ENCODE results near the gene CSNK1E. TPM values are rescaled to one million over a fixed set of nuclear protein-coding genes. Genes with fewer than 3 reads are reported as not detected.

Gene CSNK1E
- total and polyA plus RNA-seq, 12 donors = 64.1 to 88.1 (median 79.3) TPM

DNA sequence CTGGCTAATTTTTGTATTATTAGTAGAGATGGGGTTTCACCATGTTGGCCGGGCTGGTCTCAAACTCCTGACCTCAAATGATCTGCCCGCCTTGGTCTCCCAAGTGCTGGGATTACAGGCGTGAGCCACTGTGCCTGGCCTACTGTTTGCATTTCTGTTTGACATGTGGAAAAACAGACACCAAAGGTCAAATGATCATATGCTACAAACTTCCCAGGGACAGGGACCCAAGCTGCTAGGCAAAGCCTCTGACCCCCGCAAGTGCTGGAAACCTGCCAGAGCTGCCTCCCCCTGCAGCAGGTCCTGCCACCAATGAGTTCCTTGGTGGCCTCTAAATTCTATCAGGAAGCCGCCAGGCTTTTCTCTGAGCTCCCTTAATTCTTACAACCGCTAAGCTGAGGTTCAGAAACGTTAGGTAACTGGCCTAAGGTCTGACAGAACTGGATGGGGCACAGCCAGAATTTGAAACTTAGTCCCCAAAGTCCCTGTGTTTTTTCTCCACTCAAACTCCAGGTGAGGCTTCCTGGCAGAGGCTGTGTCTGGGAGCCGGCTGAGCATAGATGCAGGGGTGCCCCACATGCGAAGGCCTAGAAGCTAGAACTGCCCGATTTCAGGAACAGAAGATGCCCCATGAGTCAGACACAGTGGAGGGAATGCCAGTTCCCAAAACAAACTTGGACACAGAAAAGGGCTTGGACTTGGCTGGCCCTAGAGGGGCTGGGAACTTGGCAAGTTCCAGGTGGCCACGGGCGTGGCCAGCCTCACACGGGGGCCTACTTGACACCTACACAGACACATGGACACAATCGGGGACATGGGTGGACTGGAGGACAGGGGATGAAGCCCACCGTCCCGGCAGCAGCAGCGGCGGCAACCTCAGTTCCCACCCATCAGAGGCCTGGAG, 7.4 kb downstream of the CSNK1E start:
- Histone ChIP-seq H3K9me3 (no peaks in the 10 kb centered on the region), H3K27me3 (no peaks in the 10 kb centered on the region), H3K4me1 (peaks cover 49 to 100% (median 98%) of the 10 kb centered on the region in 9 donors), H3K36me3 (peaks cover 0 to 66% (median 10%) of the 10 kb centered on the region in 9 donors), H3K4me3 (peak overlapping the region in 2 of 10 donors; percentile 3 to 8), H3K27ac (peak overlapping the region; percentile 20 to 100 (median 98))
- DNase-seq (peak in 1 of 2 donors; percentile 57), ATAC-seq (peak in 4 of 8 donors; percentile 11 to 63 (median 52))
- 45 to 52% methylated on average over 18 of the region's 18 CpGs for WGBS, 2 donors
- TF ChIP-seq, protein P1, sequence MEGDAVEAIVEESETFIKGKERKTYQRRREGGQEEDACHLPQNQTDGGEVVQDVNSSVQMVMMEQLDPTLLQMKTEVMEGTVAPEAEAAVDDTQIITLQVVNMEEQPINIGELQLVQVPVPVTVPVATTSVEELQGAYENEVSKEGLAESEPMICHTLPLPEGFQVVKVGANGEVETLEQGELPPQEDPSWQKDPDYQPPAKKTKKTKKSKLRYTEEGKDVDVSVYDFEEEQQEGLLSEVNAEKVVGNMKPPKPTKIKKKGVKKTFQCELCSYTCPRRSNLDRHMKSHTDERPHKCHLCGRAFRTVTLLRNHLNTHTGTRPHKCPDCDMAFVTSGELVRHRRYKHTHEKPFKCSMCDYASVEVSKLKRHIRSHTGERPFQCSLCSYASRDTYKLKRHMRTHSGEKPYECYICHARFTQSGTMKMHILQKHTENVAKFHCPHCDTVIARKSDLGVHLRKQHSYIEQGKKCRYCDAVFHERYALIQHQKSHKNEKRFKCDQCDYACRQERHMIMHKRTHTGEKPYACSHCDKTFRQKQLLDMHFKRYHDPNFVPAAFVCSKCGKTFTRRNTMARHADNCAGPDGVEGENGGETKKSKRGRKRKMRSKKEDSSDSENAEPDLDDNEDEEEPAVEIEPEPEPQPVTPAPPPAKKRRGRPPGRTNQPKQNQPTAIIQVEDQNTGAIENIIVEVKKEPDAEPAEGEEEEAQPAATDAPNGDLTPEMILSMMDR (IDR thresholded peaks at IDR 0.05) = no peak
- intact Hi-C loops (cut with DNase I) = loop anchor here in 8 of 10 donors (5.0 to 10.0 kb wide), 3 partner anchors 38 to 105 kb away; partner anchors contain the start of genes TMEM184B (in 5 of the 8) and MAFF (in 2 of the 8)

DNA sequence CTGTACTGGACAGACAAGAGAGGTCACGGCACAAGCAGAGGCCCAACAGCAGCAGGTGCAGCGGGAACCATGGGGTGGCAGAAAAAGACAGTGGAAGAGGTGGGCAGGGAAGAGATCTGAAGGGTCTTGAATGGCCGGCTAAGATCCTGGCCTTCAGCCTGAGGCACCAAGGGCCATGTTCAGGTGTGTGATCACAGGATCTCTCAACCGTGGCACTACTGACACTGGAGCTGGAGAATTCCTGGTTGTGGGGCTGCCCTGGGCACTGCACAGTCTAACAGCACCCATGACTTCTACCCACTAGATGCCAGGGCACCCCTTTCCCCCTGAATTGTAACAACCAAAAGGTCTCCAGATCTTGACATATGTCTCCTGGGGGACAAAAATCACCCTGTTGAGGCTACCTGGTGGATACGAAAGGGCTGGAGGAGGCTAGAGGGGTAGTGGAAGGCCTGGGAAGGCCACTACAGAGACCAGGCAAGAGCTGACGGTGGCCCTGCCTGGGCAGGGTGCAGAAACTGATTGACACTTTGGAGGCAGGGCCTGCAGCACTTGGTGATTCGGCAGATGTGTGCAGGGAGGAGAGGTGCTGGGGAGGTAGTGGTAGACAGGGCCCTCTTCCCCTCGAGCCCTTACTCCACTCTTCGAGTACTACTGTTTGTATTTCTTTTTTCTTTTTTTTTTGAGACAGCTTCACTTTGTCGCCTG, 8.3 kb downstream of the CSNK1E start:
- Histone ChIP-seq H3K4me3 (no peak overlapping the region), H3K9me3 (no peaks in the 10 kb centered on the region), H3K36me3 (peaks cover 0 to 65% (median 10%) of the 10 kb centered on the region in 9 donors), H3K27ac (peak overlapping the region in 9 of 10 donors; percentile 57 to 100 (median 98)), H3K27me3 (no peaks in the 10 kb centered on the region), H3K4me1 (peaks cover 44 to 100% (median 98%) of the 10 kb centered on the region in 9 donors)
- ATAC-seq (no peak), DNase-seq (no peak)
- 60 to 64% methylated on average over 10 of the region's 10 CpGs for WGBS, 2 donors
- intact Hi-C loops (cut with DNase I) = no loop called here
- TF ChIP-seq, protein P1 (IDR thresholded peaks at IDR 0.05) = no peak

DNA sequence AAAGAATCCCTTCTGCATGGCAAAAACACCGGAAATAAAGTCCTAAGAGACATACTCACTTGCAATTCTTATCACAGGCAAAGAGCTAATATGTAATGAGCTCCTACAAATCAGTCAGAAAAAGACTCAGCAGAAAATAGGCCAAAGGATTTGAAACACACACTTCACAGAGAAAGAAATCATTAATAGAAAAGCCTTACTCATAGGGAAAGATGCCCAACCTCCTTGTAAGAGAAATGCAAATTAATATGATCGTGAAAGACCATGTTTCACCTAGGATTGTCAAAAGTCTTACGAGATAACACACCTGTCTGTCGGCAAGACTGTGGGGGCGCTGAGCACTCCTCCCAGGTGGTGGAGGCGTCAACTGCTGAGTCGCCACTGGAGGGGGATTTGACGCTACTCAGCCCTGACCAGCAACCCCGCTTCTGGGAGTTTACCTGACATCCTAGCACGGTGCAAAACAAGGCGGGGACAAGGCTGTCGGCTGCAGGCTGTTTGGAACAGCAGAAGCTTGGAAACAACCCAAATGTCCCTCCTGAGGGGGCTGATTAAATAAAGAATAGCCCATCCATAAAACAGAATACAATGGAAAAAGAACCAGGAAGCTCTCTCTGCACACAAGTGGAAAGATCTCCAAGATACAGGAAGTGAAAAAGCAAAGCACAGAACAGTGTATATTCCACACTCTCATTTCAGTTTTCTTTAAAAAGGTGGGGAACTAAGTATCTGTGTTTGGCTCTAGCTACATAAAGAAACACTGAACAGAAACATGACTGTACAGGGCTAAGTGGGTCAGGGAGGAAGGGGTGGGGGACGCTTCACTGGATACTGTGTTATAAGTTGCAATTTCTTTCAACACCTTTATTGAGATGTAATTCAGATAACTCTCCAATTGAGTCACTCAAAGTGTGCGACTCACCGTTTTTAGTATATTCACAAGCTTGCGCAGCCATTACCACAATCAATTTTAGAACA, 11.5 kb downstream of the CSNK1E start:
- no peaks in the 10 kb centered on the region for H3K27me3 ChIP-seq
- TF ChIP-seq, protein P1 (IDR thresholded peaks at IDR 0.05) = no peak
- peaks cover 0 to 69% (median 25%) of the 10 kb centered on the region in 9 donors for H3K36me3 ChIP-seq
- DNase-seq (no peak), ATAC-seq (peak in 6 of 8 donors; percentile 22 to 64 (median 36))
- H3K4me3 ChIP-seq = peak overlapping the region in 1 of 10 donors; percentile 15
- intact Hi-C loops (cut with DNase I) = no loop called here
- no peaks in the 10 kb centered on the region for H3K9me3 ChIP-seq
- H3K4me1 ChIP-seq = peaks cover 38 to 88% (median 77%) of the 10 kb centered on the region in 9 donors
- peak overlapping the region; percentile 39 to 99 (median 67) for H3K27ac ChIP-seq
- WGBS, 2 donors = 22 to 23% methylated on average over 16 of the region's 16 CpGs
